SKM-1 treated with dmso at 0.1 percent for 144 hours (cell line): Measurements from ENCODE around the gene TPM4.

Source experiments
- DNase-seq: peaks from one replicate; lab custom pipeline; 2025; ENCODE audit not compliant: unreplicated experiment; lab: John Stamatoyannopoulos, UW

The TPM4 gene

DNA sequence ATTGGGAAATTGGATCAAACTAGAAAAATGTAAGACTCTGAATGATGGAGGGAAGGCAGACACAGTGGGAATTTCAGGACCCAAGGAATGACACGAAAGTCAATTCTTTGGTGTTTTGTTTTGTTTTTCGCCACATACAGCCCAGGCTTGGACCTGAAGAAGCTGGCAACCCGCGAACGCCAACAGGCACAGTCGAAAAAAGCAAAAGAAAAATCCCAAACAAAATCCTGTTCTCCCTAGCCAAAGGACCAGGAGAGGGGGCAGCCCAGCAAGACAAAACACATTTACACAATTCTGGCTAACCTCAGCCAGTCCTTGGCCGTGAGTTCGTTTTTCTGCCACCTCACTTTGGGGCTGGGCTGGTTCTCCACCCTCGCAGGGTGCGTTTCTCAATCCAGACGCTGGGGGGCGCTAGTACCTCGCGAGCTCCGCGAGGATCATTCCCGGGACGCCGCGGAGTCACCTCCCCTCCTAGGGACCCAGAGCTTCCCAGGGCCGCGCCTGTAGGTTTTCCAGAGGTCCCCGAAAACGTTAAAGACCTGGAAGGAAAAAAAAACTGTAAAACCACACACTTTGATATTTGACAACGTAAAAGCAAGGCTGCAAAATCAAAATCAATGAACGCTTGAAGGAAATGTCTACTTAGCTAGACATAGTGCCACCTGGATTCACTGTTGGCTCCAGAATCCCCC is 34.9 kb upstream of the TPM4 start:
- peak; percentile 69 for DNase-seq

DNA sequence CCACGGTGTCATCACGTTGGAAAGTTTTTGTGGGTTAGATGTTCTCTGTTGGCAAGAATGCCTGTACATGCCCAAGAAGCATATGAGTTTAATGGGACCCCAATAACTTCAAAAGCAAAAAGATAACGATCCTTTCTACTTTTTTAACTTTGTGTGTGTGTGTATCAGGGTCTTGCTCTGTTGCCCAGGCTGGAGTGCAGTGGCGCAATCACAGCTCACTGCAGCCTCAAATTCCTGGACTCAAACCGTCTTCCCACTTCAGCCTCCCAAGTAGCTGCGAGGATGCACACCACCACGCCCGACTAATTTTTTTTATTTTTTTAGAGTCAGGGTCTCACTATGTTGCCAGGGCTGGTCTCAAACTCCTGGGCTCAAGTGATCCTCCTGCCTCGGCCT is 34.3 kb upstream of the TPM4 start:
- no peak for DNase-seq

- DNase-seq, result no peak
Measured at GRCh38 chr19:16042533-16043085, 33.7 kb upstream of the TPM4 start.

- DNase-seq, result no peak
Measured at GRCh38 chr19:16043156-16043757, 33.0 kb upstream of the TPM4 start.

DNA sequence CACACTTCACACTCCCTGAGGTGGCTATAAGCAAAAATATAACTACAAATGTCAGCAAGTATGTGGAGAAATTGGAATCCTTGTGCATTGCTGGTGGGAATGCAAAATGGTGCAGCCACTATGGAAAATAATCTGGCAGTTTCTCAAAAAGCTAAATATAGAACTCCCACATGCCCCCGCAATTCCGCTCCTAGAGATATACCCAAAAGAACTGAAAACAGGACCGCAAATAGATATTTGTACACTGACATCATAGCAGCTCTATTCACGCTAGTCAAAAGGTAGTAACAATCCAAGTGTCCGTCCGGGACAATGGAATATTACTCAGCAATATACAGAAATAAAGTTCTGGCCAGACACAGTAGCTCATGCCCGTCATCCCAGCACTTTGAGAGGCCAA is 31.5 kb upstream of the TPM4 start:
- no peak for DNase-seq

- DNase-seq, result no peak
Measured at GRCh38 chr19:16045171-16045570, 31.1 kb upstream of the TPM4 start.

- DNase-seq, result no peak
Measured at GRCh38 chr19:16045893-16046292, 30.4 kb upstream of the TPM4 start.

DNA sequence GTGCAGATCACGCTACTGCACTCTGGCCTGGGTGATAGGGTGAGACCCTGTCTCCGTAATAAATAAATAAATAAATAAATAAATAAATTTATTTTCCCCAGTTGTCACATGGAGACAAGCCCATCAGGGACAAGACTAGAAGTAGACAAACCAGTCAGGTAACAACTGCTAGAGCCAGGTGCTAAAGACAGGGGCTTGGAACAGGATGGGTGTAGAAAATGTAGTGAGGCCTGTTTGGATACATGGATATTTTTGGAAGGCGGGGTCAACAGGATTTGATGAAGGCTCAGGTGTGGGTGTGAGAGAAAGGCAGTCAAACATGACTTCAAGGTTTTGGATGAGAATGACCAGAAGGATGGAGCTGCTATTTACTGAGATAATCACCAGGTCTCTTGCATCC is 27.7 kb upstream of the TPM4 start:
- DNase-seq, result no peak

GRCh38 chr19:16051254-16052025 is 24.9 kb upstream of the TPM4 start:
- DNase-seq, result no peak

DNA sequence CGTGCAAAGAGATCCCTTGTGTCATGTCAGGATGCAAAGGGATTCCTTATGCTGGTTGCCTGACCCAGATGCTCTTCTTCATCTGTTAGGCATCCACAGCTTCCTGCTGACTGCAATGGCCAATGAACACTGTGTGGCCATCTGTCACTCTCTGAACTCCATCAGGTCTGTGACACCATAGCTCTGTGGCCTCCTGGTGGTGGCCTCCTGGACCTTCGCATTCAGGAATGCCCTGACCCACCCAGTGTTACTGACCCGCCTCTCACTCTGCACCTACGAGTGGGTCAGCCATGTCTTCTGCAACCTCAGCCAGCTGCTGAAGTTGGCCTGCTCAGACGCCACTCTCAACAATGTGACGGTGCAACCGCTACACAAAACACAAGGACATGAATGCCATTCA is 23.9 kb upstream of the TPM4 start:
- DNase-seq, result no peak

DNA sequence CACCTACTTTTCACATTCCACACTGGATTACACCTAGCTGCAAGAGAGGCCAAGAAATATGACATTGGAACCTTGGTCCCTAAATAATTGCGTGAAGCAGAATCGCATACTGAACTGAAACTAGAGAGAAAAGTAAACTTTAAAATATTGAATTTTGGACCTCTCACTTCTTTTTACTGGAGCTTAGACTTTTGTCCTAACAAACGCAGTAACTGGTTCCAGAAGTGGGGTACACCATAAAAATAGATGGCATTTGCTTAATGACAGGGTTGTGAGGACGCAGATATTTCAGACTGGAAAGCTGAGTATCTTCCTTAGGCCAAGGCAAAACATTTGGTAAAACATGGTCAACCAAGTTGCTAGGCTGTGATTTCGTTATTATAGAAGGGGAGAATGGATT is 19.2 kb upstream of the TPM4 start:
- DNase-seq, result no peak

- no peak for DNase-seq
Measured at GRCh38 chr19:16060294-16060693, 16.0 kb upstream of the TPM4 start.

- no peak for DNase-seq
Measured at GRCh38 chr19:16061943-16062342, 14.4 kb upstream of the TPM4 start.

DNA sequence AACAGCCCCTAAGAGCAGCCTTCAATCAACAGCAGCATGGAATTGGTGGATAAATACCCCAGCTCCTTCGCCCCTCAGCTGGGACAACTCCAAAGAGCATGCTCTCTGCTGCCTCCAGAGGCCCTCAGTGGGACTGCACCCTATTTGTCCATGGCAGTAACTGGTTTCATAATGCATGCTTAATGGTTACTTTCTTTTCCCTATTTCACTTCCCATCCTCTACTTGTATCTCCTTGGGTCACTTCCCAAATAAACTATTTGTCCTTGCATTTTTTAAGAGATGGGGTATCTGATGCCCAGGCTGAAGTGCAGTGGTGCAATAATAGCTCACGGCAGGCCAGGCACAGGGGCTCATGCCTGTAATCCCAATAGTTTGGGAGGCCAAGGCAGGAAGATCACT is 13.5 kb upstream of the TPM4 start:
- DNase-seq, result peak; percentile 65

GRCh38 chr19:16064209-16064889 is 11.9 kb upstream of the TPM4 start:
- DNase-seq, result no peak

DNA sequence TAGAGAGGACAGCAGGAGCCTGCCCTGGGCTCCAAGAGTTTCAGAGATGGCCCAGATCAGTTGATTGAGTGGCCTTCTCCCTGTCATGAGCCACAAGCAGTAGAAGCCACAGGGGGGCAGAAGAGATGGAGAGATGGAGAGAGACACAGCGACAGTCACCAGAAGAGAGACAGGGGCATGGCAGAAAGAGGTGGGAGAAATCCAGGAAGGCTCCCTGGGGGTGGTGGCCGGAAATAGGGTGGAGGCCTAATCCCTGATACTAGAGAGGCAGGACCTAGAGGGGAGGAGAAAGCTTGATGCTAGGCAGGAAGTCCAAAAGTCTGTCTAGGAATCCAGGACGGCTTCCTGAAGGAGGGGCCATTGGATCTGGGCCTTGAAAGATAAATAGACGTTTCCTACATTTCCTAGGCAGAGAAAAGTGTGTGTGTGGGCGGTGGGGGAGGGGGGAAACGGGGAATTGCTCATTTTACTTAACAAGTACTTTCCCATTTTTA is 9.6 kb upstream of the TPM4 start:
- peak; percentile 34 for DNase-seq

- DNase-seq, result no peak
Measured at GRCh38 chr19:16067205-16067938, 8.9 kb upstream of the TPM4 start.

GRCh38 chr19:16068696-16069259 is 7.5 kb upstream of the TPM4 start:
- no peak for DNase-seq

DNA sequence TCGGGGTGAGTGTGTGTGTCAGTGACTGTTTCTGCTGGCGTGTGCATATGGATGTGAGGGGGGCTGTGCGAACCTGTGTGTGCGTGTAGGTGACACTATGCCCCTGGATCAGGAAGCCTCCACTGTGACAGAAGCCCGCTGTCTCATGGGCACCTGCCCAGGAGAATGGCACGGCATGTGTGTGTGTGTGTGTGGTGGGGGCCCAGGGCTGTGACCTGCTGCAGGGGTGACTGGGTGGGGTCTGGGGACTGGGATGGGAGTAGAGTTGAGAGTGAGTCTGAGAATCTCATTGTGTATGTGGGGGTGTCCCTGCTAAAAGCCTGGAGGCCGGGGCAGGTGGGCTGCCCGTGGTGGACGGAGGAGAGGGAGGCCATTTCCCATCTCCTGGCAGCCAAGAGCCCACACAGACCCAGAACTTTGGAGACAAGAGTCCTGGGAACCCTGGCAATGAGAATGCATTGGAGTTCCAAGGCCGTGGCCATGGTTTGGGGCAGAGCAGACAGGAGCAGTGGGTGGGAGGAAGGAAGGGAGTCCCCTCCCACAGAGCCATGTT is 6.4 kb upstream of the TPM4 start:
- no peak for DNase-seq
